WI38 (cell line): ENCODE data around the gene PARD3B.

ENCODE experiments used
- H3K4me3 ChIP-seq: 2 replicates; pipeline ENCODE4 v1.5.1; 2011; ENCODE audit warnings: low read depth, mild to moderate bottlenecking, control low read depth, low read length
- CTCF ChIP-seq: IDR thresholded peaks from 2 replicates; pipeline ENCODE4 v1.5.1; 2012; ENCODE audit warnings: low read depth, mild to moderate bottlenecking, control low read depth, low read length

Gene PARD3B

GRCh38 chr2:205270689-205271088 is 725.4 kb downstream of the PARD3B start:
- TF ChIP-seq CTCF: no peak

GRCh38 chr2:205273148-205273547 is 727.9 kb downstream of the PARD3B start:
- TF ChIP-seq CTCF: no peak
- no peak overlapping the region for H3K4me3 ChIP-seq

More at GRCh38 chr2:205270689-205271088, 725.4 kb downstream of the PARD3B start:
- no peak overlapping the region for H3K4me3 ChIP-seq

GRCh38 chr2:205273627-205274026 is 728.4 kb downstream of the PARD3B start:
- no peak for TF ChIP-seq CTCF
- H3K4me3 ChIP-seq: no peak overlapping the region

GRCh38 chr2:205274801-205275200 is 729.5 kb downstream of the PARD3B start:
- TF ChIP-seq CTCF: no peak
- H3K4me3 ChIP-seq: no peak overlapping the region

GRCh38 chr2:205276116-205276777 is 731.0 kb downstream of the PARD3B start:
- H3K4me3 ChIP-seq: no peak overlapping the region
- no peak for TF ChIP-seq CTCF

GRCh38 chr2:205280596-205281236 is 735.4 kb downstream of the PARD3B start:
- TF ChIP-seq CTCF: no peak
- H3K4me3 ChIP-seq: no peak overlapping the region

- no peak for TF ChIP-seq CTCF
- H3K4me3 ChIP-seq: no peak overlapping the region
Measured at GRCh38 chr2:205283736-205284270, 738.5 kb downstream of the PARD3B start.
